Measurements from ENCODE around the gene PDCL3. TPM values are rescaled to one million over a fixed set of nuclear protein-coding genes. Genes with fewer than 3 reads are reported as not detected.

PDCL3 gene
- total RNA-seq, 4 donors from 2014 or later: 6.6 to 13.3 (median 10.7) TPM

GRCh38 chr2:100603948-100604633 lies 41.3 kb downstream of the PDCL3 start:
- 50 to 55% methylated on average over 10 of the region's 10 CpGs for WGBS, 2 donors
- Histone ChIP-seq H3K27me3 (no peaks in the 10 kb centered on the region), H3K4me1 (no peaks in the 10 kb centered on the region), H3K4me3 (replicated peaks in 1 of 3) (no peak overlapping the region), H3K36me3 (no peaks in the 10 kb centered on the region), H3K9me3 (no peaks in the 10 kb centered on the region), H3K27ac (no peak overlapping the region)
- intact Hi-C loops (cut with DNase I): no loop called here
- DNase-seq: no peak
- TF ChIP-seq, protein P1, sequence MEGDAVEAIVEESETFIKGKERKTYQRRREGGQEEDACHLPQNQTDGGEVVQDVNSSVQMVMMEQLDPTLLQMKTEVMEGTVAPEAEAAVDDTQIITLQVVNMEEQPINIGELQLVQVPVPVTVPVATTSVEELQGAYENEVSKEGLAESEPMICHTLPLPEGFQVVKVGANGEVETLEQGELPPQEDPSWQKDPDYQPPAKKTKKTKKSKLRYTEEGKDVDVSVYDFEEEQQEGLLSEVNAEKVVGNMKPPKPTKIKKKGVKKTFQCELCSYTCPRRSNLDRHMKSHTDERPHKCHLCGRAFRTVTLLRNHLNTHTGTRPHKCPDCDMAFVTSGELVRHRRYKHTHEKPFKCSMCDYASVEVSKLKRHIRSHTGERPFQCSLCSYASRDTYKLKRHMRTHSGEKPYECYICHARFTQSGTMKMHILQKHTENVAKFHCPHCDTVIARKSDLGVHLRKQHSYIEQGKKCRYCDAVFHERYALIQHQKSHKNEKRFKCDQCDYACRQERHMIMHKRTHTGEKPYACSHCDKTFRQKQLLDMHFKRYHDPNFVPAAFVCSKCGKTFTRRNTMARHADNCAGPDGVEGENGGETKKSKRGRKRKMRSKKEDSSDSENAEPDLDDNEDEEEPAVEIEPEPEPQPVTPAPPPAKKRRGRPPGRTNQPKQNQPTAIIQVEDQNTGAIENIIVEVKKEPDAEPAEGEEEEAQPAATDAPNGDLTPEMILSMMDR (IDR thresholded peaks at IDR 0.05): no peak
- no peak for TF ChIP-seq POLR2A (IDR thresholded peaks at IDR 0.05)

DNA sequence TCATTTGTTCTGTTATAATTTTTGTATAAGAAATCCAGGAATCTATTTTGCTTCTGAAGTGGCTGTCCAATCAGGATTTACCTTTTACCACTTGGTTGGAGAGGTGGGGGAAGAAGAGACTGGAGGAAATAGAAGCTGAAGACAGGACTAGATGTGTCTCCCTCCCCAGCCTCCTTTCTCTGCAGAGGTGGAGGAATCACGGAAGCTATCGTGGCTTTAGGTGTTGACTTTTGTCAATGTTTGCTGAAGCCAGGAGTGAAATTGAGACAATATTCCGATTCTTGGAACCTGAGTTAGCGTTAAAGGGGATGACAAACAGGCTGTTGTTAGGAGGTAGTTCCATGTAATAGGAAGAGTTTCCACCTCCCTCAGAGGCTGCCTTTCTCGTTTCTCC lies 43.5 kb downstream of the PDCL3 start:
- intact Hi-C loops (cut with DNase I): loop anchor here (5.0 kb wide), 1 partner anchor 376 kb away; no protein-coding TSS in a partner anchor
- H3K27ac ChIP-seq: no peak overlapping the region

DNA sequence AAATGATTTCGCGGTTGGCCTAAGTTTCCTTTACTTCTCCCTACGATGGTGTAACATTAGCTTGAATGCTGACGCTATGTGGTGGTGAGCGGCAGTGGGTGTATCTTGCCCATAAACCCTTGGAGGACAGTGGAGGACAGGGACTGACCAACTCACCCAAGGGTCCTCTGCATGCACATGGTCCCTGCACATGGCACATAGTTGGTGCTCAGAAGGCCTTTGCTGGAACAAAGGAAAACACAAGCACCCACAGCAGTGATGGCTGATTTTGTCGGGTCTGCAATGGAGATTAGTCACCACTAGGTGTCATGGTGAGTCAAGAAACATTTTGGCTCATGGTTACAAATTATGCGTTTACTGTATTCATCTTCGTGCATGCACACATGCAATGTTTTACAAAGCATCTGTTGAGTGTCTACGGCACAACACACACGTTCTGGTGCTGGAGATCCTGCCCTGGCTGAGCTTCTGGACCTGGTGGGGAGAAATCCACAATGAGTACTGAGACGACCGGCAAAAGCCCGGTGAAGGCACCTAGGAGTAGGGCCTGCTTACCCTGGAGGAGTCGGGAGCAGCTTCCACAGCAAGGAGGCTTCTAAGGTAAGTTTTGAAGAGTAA lies 44.0 kb downstream of the PDCL3 start:
- intact Hi-C loops (cut with DNase I): loop anchor here (5.0 kb wide), 1 partner anchor 375 kb away; no protein-coding TSS in a partner anchor
- no peaks in the 10 kb centered on the region for H3K36me3 ChIP-seq
- 56 to 65% methylated on average over 13 to 14 of the region's 14 CpGs for WGBS, 2 donors

More for the DNA sequence above, 43.5 kb downstream of the PDCL3 start:
- Histone ChIP-seq H3K27me3 (no peaks in the 10 kb centered on the region), H3K9me3 (no peaks in the 10 kb centered on the region), H3K4me1 (no peaks in the 10 kb centered on the region), H3K4me3 (replicated peaks in 1 of 3) (no peak overlapping the region), H3K36me3 (no peaks in the 10 kb centered on the region)
- TF ChIP-seq POLR2A (IDR thresholded peaks at IDR 0.05): no peak
- TF ChIP-seq, protein P1 (IDR thresholded peaks at IDR 0.05): no peak
- no peak for DNase-seq
- WGBS, 2 donors: 65 to 70% methylated on average over 5 of the region's 5 CpGs

GRCh38 chr2:100610381-100610831 lies 47.6 kb downstream of the PDCL3 start:
- Histone ChIP-seq H3K9me3 (no peaks in the 10 kb centered on the region), H3K27ac (no peak overlapping the region), H3K4me1 (no peaks in the 10 kb centered on the region), H3K4me3 (replicated peaks in 1 of 3) (no peak overlapping the region), H3K27me3 (no peaks in the 10 kb centered on the region), H3K36me3 (no peaks in the 10 kb centered on the region)
- 16 to 32% methylated on average over 13 of the region's 13 CpGs for WGBS, 2 donors
- TF ChIP-seq, protein P1 (IDR thresholded peaks at IDR 0.05): peak in 5 of 6 experiments; percentile 43 to 73 (median 67)
- no peak for TF ChIP-seq POLR2A (IDR thresholded peaks at IDR 0.05)
- DNase-seq: peak; percentile 76 to 82
- intact Hi-C loops (cut with DNase I): loop anchor here (10.0 kb wide), 1 partner anchor 114 kb away; no protein-coding TSS in a partner anchor

More for the DNA sequence above, 44.0 kb downstream of the PDCL3 start:
- no peak for DNase-seq
- no peaks in the 10 kb centered on the region for H3K4me1 ChIP-seq
- H3K27me3 ChIP-seq: no peaks in the 10 kb centered on the region
- no peak overlapping the region for H3K27ac ChIP-seq
- H3K9me3 ChIP-seq: no peaks in the 10 kb centered on the region
- no peak for TF ChIP-seq POLR2A (IDR thresholded peaks at IDR 0.05)
- TF ChIP-seq, protein P1 (IDR thresholded peaks at IDR 0.05): peak; percentile 65 to 89 (median 76)
- H3K4me3 ChIP-seq (replicated peaks in 1 of 3): no peak overlapping the region
